ENCODE data around the gene MRNIP. TPM values are rescaled to one million over a fixed set of nuclear protein-coding genes. Genes with fewer than 3 reads are reported as not detected.
"Not testable (repeated sequence)": the region's sequence is repeated elsewhere in the genome, so short reads cannot be mapped to it uniquely, and the experiment has no call there.

Gene MRNIP
- total RNA-seq, 1 experiment from 2014 or later = 36.2 TPM

- TF ChIP-seq ZBTB33 (IDR thresholded peaks at IDR 0.05; ENCODE audit: extremely low read depth, insufficient replicate concordance, low read length) (no peak), TCF7L2 (IDR thresholded peaks at IDR 0.05; ENCODE audit: borderline replicate concordance, extremely low read depth, insufficient read depth, insufficient read length) (no peak), ELF1 (IDR thresholded peaks at IDR 0.05; ENCODE audit: borderline replicate concordance, low read depth) (no peak), ZNF274 (IDR thresholded peaks at IDR 0.05; ENCODE audit: low read depth, low read length) (no peak)
- TF ChIP-seq, protein P1, sequence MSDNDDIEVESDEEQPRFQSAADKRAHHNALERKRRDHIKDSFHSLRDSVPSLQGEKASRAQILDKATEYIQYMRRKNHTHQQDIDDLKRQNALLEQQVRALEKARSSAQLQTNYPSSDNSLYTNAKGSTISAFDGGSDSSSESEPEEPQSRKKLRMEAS (IDR thresholded peaks at IDR 0.05) = no peak
Observed at GRCh38 chr5:179792612-179793467, 65.8 kb downstream of the MRNIP start (continued).

GRCh38 chr5:179791881-179792611 lies 66.6 kb downstream of the MRNIP start:
- H3K36me3 ChIP-seq (ENCODE audit: control insufficient read depth in 1 of 2, insufficient read depth in 2 of 2, low read length in 2 of 2) = 0 out of 4 replicates have a peak, but pooled peaks cover 0 to 1% of the 10 kb centered on the region in 2 experiments
- H3K4me1 ChIP-seq (ENCODE audit: control insufficient read depth in 1 of 2, insufficient read depth in 2 of 2, low read length in 2 of 2) = peaks cover 9 to 19% of the 10 kb centered on the region in 2 experiments; a peak in 3 of 4 replicates
- POLR2A ChIA-PET = no interaction called here
- DNase-seq (ENCODE audit: low read depth, low spot score) (no peak), ATAC-seq (no peak)
- TF ChIP-seq JUND (IDR thresholded peaks at IDR 0.05) = no peak
- TF ChIP-seq CTCF (IDR thresholded peaks at IDR 0.05 in 2 of 3, conservative IDR thresholded peaks at IDR 0.05 in 1 of 3; ENCODE audit: borderline replicate concordance in 1 of 3, insufficient read depth in 1 of 3, low read depth in 2 of 3, low read length in 2 of 3) = no peak
- TF ChIP-seq CEBPB (IDR thresholded peaks at IDR 0.05; ENCODE audit: low read depth) = no peak
- no peak for TF ChIP-seq ELF1 (IDR thresholded peaks at IDR 0.05; ENCODE audit: borderline replicate concordance, low read depth)
- no peaks in the 10 kb centered on the region for H3K9me2 ChIP-seq (ENCODE audit: insufficient read depth)
- H3K79me2 ChIP-seq (ENCODE audit: insufficient read depth, low read length) = peaks cover 11% of the 10 kb centered on the region; the same call in 1 of the 2 replicates
- no peaks in the 10 kb centered on the region for H4K20me1 ChIP-seq (ENCODE audit: insufficient read depth)
- no peaks in the 10 kb centered on the region for H3K27me3 ChIP-seq (ENCODE audit: insufficient read depth, low read length)
- H3K9me3 ChIP-seq (ENCODE audit: control insufficient read depth in 1 of 2, insufficient read depth in 1 of 2, low read depth in 1 of 2, low read length in 2 of 2) = no peaks in the 10 kb centered on the region
- no peak overlapping the region for H3K27ac ChIP-seq (ENCODE audit: low read depth, low read length)
- intact Hi-C loops (cut with micrococcal nuclease) = no loop called here
- H3K4me2 ChIP-seq (ENCODE audit: low read length) = no peak overlapping the region
- RAD21 ChIA-PET (ENCODE audit: low non-redundant PET in 1 of 2, low total read pairs in 2 of 2, uncharacterized antibody in 2 of 2, unreplicated experiment in 2 of 2) = no interaction called here
- no TSS peak for BruUV-seq (replicated peaks)
- H3K4me3 ChIP-seq (replicated peaks in 1 of 2; ENCODE audit: low read depth in 1 of 2, low read length in 2 of 2) = no peak overlapping the region
- no peak overlapping the region for H3K9ac ChIP-seq (ENCODE audit: low read length)
- no peak overlapping the region for H2AFZ ChIP-seq (ENCODE audit: low read depth, low read length, poor library complexity, severe bottlenecking)
- CTCF ChIA-PET = no interaction called here

DNA sequence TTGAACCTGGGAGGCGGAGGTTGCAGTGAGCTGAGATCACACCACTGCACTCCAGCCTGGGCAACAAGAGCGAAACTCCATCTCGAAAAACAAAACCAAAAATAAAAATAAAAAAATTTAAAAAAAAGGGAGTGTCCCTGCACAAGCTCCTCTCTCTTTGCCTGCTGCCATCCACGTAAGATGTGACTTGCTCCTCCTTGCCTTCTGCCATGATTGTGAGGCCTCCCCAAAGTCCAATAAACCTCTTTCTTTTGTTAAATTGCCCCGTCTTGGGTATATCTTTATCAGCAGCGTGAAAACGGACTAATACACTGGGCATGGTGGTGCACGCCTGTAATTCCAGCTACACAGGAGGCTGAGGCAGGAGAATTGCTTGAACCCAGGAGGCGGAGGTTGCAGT lies 69.3 kb downstream of the MRNIP start:
- H2AFZ ChIP-seq (ENCODE audit: low read depth, low read length, poor library complexity, severe bottlenecking); BruUV-seq (replicated peaks); CTCF ChIA-PET; H3K27ac ChIP-seq (ENCODE audit: low read depth, low read length); ATAC-seq; H3K4me2 ChIP-seq (ENCODE audit: low read length); H3K79me2 ChIP-seq (ENCODE audit: insufficient read depth, low read length); H3K9me3 ChIP-seq (ENCODE audit: control insufficient read depth in 1 of 2, insufficient read depth in 1 of 2, low read depth in 1 of 2, low read length in 2 of 2); H3K27me3 ChIP-seq (ENCODE audit: insufficient read depth, low read length); H3K9me2 ChIP-seq (ENCODE audit: insufficient read depth); H3K9ac ChIP-seq (ENCODE audit: low read length); H3K36me3 ChIP-seq (ENCODE audit: control insufficient read depth in 1 of 2, insufficient read depth in 2 of 2, low read length in 2 of 2); H3K4me1 ChIP-seq (ENCODE audit: control insufficient read depth in 1 of 2, insufficient read depth in 2 of 2, low read length in 2 of 2); H3K4me3 ChIP-seq (replicated peaks in 1 of 2; ENCODE audit: low read depth in 1 of 2, low read length in 2 of 2); RAD21 ChIA-PET (ENCODE audit: low non-redundant PET in 1 of 2, low total read pairs in 2 of 2, uncharacterized antibody in 2 of 2, unreplicated experiment in 2 of 2); intact Hi-C loops (cut with micrococcal nuclease); DNase-seq (ENCODE audit: low read depth, low spot score); POLR2A ChIA-PET; H4K20me1 ChIP-seq (ENCODE audit: insufficient read depth): not testable (repeated sequence)
